ENCODE measurements around the gene LRRC37A3. TPM values are rescaled to one million over a fixed set of nuclear protein-coding genes. Genes with fewer than 3 reads are reported as not detected.

LRRC37A3 gene
- 1.5 to 2.0 TPM (median 1.8 TPM) in 5 replicates for total RNA-seq (2022; extraction: Qiagen RNA extraction)

DNA sequence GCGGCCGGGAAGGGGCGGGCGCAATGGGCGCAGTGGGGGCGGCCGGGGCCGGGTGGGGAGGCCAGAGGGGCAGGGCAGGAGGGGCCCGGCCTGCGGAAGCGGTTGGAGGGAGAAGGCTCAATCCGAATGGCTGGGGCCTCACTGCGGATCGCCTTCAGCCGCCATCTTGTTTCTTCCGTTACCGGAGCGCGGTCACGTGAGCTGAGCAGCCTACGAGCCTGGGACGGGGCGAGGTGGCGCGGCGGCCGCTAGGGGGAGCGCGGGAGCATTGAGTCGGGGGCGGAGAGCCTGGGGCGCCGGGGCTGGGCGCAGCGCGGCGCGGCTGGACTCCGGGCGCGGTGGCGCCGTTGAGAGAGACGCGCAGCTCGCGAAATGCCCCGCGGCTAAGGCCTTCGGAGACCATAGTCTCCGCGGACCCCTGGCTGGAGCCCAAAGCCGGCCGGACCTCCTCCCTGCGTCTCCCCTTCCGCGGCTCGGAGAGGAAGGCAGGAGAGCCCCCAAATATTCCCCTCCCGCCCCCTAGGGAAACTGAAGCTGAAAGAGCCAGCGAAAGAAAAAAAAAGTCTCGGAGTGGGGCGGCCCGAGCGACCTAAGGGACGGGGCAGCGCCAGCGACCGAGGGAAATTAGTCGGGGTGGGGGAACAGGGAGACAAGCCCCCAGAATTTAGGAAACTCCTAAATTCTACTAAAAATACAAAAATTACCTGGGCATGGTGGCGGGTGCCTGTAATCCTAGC is at the start of gene LRRC37A3:
Gene LRRC37A3 (minus strand): TSS at position 190 of the 737 bp plus-strand sequence. CDS start 22,221 bp downstream, outside the sequence.

Other genes starting within 250 kb of the LRRC37A3 start
- gene GNA13, start 137.3 kb upstream of the LRRC37A3 start, total RNA-seq (2022; extraction: Qiagen RNA extraction), result 32.0 to 42.1 TPM (median 37.0 TPM) in 5 replicates
- 6.4 to 7.4 TPM (median 6.9 TPM) in 5 replicates for gene RGS9, start 217.9 kb upstream of the LRRC37A3 start, total RNA-seq (2022; extraction: Qiagen RNA extraction)